HepG2 (cell line): ENCODE data around the gene MYH7.

Experiments
- ATF7 ChIP-seq, 2 experiments: fragments of 450-650 bp in 1 of 2; sonication (generic) in 1 of 2; formaldehyde crosslinking in 1 of 2; IDR thresholded peaks; 2 replicates each; pipeline versions ENCODE4 v1.4.0 to v1.6.1; 2016 to 2020; ENCODE audit warnings: antibody characterized with exemption in 1 of 2, mild to moderate bottlenecking in 1 of 2, missing genetic modification reagents in 1 of 2
- HOXA7 ChIP-seq: sonication (generic); formaldehyde crosslinking; IDR thresholded peaks from 2 replicates; pipeline ENCODE4 v1.8.1; 2022; ENCODE audit warnings: mild to moderate bottlenecking, missing genetic modification reagents, moderate library complexity
- KLF16 ChIP-seq, 2 experiments: sonication (generic) in 1 of 2; formaldehyde crosslinking in 1 of 2; IDR thresholded peaks; 2 replicates each; pipeline versions ENCODE4 v1.6.1 to v1.8.0; 2016 to 2023; ENCODE audit warnings: missing genetic modification reagents in 2 of 2, missing compliant biosample characterization in 1 of 2
- KLF9 ChIP-seq: IDR thresholded peaks from 2 replicates; pipeline ENCODE4 v1.6.1; 2016; ENCODE audit warnings: low read depth
- MAFG ChIP-seq: sonication (generic); formaldehyde crosslinking; IDR thresholded peaks from 2 replicates; pipeline ENCODE4 v1.5.1; 2020; ENCODE audit warnings: mild to moderate bottlenecking, missing genetic modification reagents
- MEF2D ChIP-seq: sonication (generic); formaldehyde crosslinking; IDR thresholded peaks from 2 replicates; pipeline ENCODE4 v1.5.1; 2020; ENCODE audit warnings: mild to moderate bottlenecking, missing genetic modification reagents
- MEIS2 ChIP-seq: sonication (generic); formaldehyde crosslinking; IDR thresholded peaks from 2 replicates; pipeline ENCODE4 v1.9.0; 2021; ENCODE audit warnings: mild to moderate bottlenecking, missing genetic modification reagents
- POLR2A ChIP-seq, 2 experiments: IDR thresholded peaks; 2 replicates each; pipeline ENCODE4 v1.6.1; 2011; ENCODE audit warnings: low read depth in 2 of 2, low read length in 2 of 2, mild to moderate bottlenecking in 1 of 2, moderate library complexity in 1 of 2; ENCODE audit not compliant: insufficient read depth in 1 of 2
- SMC3 ChIP-seq: IDR thresholded peaks from 2 replicates; pipeline ENCODE4 v1.6.1; 2011; ENCODE audit warnings: low read length, improper control_type of control experiment
- TAF1 ChIP-seq: sonication (generic); formaldehyde crosslinking; IDR thresholded peaks from 2 replicates; pipeline ENCODE4 v1.4.0; 2020; ENCODE audit warnings: missing genetic modification reagents
- ZFX ChIP-seq: sonication (generic); formaldehyde crosslinking; IDR thresholded peaks from 2 replicates; pipeline ENCODE4 v1.4.0; 2020; ENCODE audit warnings: mild to moderate bottlenecking, low read depth, missing genetic modification reagents, moderate library complexity
- TF ChIP-seq, protein P1 (sequence below): IDR thresholded peaks from 2 replicates; pipeline ENCODE4 v1.6.1; 2012; ENCODE audit warnings: inconsistent platforms
- TF ChIP-seq, protein P2 (sequence below): sonication (generic); formaldehyde crosslinking; IDR thresholded peaks from 2 replicates; pipeline ENCODE4 v1.4.0; 2020; ENCODE audit warnings: missing genetic modification reagents

DNA sequence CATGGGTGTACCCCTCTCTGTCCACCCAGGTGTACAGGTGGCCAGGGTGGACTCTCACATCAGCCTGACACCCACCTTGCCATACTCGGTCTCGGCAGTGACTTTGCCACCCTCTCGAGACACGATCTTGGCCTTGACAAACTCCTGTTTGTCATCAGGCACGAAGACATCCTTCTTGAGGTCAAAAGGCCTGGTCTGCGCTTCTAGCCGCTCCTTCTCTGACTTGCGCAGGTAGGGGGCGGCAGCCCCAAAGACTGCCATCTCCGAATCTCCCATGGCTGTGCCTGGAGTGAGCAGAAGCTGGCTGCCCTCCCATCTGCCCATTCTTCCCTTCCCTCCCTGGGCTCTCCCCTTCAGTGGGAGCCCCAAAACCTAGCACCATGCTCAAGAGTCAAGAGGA lies 2.0 kb downstream of the MYH7 start:
- TF ChIP-seq MEF2D (CRISPR knock-in tag) (no peak), POLR2A (IDR thresholded peaks at IDR 0.05; ENCODE audit: insufficient read depth in 1 of 2, low read depth in 2 of 2, low read length in 2 of 2) (no peak), ZFX (CRISPR knock-in tag) (no peak), TAF1 (CRISPR knock-in tag) (no peak), HOXA7 (no peak), KLF9 (CRISPR knock-in tag) (no peak), KLF16 (CRISPR knock-in tag; IDR thresholded peaks at IDR 0.05) (no peak), MEIS2 (CRISPR knock-in tag) (no peak), MAFG (no peak), ATF7 (IDR thresholded peaks at IDR 0.05) (no peak), ATF7 (CRISPR knock-in tag; IDR thresholded peaks at IDR 0.05) (no peak), SMC3 (no peak)
- TF ChIP-seq, protein P1, sequence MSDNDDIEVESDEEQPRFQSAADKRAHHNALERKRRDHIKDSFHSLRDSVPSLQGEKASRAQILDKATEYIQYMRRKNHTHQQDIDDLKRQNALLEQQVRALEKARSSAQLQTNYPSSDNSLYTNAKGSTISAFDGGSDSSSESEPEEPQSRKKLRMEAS: no peak
- TF ChIP-seq, protein P2, sequence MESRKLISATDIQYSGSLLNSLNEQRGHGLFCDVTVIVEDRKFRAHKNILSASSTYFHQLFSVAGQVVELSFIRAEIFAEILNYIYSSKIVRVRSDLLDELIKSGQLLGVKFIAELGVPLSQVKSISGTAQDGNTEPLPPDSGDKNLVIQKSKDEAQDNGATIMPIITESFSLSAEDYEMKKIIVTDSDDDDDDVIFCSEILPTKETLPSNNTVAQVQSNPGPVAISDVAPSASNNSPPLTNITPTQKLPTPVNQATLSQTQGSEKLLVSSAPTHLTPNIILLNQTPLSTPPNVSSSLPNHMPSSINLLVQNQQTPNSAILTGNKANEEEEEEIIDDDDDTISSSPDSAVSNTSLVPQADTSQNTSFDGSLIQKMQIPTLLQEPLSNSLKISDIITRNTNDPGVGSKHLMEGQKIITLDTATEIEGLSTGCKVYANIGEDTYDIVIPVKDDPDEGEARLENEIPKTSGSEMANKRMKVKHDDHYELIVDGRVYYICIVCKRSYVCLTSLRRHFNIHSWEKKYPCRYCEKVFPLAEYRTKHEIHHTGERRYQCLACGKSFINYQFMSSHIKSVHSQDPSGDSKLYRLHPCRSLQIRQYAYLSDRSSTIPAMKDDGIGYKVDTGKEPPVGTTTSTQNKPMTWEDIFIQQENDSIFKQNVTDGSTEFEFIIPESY (CRISPR knock-in tag): no peak
